GM18498 (cell line): ENCODE data around the gene PTPN2.

Experiments used
- ATAC-seq: cut with Tn5 transposase; IDR thresholded peaks from one replicate; pipeline ENCODE4 v1.9.1; 2021; ENCODE audit warnings: mild to moderate bottlenecking, moderate library complexity; ENCODE audit not compliant: unreplicated experiment

The PTPN2 gene

DNA sequence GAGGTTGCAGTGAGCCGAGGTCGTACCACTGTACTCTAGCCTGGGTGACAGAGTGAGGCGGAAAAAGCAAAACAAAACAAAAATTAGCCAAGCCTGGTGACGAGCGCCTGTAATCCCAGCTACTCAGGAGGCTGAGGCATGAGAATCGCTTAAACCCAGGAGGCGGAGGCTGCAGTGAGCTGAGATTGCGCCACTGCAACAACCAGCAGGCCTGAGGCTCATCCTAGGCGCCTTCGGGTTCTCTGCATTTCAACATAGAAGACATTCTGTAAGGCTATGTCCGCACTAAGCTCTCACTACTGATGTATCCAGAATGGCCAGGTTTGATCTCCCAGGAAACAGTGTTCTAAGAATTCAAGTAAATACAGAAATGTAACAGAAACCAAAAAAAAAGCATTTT, 23.5 kb downstream of the PTPN2 start:
- no peak for ATAC-seq

DNA sequence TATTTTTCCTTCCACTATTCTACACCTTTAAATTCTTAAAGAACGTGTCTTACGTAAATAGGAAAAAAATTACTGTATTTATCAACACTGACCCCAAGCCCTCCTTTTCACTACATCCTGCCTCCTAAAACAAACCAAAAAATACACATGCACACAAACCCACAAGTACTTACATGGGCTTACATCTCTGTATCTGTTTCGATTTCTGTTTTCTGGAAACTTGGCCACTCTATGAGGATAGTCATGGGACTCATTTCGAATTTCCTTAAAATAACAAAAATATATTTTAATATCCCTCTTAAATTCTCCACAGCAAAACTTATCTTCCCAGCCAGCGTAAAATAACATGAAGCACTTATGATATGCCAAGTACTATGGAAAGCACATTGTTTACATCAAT, 25.0 kb downstream of the PTPN2 start:
- no peak for ATAC-seq

- no peak for ATAC-seq
Measured at GRCh38 chr18:12857991-12858544, 26.0 kb downstream of the PTPN2 start.

- no peak for ATAC-seq
Measured at GRCh38 chr18:12857215-12857905, 26.7 kb downstream of the PTPN2 start.

DNA sequence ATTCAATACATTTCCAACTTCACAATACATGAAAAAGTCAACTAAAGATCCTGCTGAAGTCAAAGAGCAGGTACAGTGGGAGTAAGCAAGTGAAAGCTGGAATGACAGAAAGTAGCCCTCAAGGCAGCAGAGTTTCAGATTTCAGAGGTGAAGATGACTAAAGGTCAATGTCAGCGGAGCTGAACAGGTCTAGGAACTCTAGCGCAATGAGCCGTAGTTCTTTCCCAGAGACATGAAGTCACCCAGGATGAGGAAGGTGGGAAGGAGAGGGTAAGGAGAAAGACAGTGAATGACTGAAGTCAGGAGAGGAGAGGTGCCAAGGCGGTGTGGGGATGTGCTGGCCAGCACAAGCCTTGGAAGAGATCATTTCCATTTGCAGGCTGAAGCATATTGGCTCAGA, 28.1 kb downstream of the PTPN2 start:
- no peak for ATAC-seq

GRCh38 chr18:12852566-12853315, 31.3 kb downstream of the PTPN2 start:
- ATAC-seq: no peak

DNA sequence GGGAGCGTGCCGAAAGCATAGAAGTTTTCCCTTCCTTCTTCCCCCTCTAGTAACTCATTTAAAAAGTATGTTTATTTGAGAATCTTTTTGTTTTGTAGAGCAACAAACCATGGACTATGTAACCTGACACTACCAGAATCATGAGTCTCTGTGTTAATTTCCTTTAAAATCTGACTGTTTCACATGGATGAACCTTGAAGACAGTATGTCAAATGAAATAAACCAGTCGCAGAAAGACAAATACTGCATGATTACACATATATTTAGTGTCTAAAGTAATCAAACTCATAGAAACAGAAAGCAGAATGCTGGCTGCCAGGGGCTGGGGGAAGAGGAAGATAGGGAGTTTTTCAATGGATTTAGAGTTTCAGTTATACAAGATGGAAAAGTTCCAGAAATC, 32.3 kb downstream of the PTPN2 start:
- no peak for ATAC-seq

DNA sequence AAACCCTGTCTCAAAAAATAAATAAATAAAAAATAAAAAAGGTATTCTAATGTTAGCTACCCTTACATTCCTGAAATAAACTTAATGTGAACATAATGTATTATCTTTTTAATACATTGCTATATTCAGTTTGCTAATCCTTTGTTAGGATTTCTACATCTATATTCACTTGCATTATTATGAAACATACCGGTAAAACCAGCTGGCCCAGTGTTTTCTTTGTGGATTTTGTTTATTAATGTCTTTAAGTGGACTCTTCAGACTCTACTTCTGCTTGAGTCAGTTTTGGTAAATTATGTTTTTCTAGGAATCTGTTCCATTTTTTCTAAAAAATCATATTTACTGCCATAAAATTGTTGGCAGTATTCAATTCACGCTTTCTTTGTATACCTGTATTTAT, 34.5 kb downstream of the PTPN2 start:
- ATAC-seq: no peak

DNA sequence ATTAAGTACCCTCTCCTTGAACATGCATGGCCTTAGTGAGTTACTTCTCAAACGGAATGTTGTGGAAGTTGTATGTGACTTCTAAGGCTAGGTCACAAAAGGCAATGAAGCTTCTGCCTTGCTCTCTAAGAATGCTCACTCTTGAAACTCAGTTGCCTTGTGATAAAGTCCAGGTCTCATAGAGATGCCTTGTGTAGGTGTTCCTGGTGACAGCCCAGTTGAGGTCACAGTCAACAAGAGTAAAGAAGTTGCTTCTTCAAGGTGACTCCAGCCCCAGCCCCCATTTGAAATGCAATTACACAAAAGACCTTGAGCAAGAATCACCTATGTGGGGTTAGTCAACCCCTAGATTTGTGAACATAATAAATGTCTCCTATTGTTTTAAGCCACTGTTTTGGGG, 35.6 kb downstream of the PTPN2 start:
- no peak for ATAC-seq

DNA sequence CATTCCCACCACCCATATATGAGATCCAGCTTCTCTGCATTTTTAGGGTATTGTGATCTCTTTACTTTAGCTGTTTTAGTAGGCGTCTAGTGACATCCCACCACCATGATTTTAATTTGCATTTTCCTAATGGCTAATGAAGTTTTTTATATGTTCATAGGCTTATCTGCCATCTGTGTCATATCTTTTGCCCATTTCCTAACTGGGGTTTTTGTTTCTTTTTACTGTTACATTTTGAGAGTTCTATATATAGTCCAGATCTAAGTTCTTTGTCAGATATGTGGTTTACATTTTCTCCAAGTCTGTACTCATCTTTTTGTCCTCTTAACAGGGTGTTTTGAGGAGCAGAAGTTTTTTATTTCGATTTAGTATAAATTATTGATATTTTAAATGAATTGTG, 39.6 kb downstream of the PTPN2 start:
- ATAC-seq: no peak

DNA sequence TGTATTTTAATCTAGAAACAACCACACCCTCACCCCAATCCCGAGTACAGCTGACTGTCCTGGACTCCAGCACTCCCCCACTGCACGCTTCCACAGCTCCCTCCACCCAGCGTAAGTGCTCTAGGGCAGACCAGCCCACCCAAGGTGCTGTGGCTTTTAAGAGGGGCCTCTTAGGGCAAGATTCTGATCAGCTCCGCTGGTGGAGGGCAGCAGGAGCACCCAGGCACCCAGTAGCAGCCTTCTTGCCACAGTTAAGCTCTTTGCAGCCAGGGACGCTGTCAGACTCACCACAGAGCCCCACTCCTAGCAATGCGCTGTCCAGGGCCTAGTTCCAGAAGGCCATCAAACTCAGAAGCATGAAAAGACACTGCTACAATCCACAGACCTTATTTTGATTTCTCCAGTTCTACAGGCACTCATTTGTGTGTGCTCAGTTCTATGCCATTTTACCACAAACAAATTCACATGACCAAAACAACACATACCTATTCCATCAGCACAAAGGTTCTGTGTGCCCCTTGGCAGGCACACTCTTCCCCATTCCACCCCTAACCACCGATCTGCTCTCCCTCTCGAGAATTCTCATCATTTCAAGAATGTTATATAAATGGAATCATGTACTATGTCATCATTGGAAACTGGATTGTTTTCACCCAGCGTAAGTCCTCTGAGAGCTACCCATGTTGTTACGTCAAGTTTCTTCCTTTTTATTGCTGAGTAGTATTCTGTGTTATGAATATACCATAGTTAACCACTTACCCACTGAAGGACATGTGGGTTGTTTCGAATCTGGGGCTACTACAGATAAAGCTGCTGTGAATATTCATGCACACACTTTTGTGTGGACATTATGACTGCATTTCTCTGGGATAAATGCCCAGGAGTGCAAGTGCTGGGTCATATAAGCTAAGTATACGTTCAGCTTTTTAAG, 40.4 kb downstream of the PTPN2 start:
- ATAC-seq: no peak

DNA sequence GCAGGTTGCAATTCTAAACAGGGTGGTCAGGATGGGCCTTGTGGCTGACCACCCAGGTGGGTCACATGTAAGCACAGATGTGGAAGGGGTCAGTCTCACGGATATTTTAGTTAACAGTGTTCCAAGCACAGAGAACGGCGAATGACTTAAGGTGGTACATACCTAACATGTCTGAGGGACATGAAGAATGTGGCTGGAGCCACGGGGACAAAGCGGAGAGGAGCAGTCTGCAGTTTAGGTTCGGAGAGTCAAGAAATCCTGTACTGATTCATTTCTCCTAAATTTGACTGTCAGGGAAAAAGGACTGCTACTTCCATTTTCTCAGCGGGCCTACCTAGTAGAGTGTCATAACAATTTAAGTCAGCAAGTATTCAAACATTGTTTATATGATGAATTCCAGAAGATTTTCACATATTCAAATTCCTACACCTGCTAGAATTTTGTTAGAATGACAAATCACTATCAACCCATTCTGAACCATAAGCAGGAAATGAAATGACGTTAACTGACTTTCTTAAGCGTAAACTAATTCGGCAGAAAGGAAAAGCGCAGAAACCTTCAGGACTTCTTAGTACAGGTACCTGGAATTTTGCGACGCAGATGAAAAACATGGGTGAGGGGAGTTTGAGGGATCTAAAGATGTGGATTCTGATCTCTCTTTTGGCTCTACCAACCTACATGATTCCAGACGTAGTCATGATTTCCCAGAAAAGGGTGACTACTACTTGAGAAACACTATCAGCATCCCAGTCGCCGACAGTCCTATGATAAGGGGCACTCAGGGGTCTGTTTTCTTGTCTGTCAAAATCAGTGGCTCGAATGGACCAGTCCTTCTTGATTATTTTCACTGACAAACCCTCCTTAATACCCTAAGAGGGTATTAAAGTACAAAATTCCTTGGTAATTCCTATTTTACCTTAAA, 41.3 kb downstream of the PTPN2 start:
- no peak for ATAC-seq

GRCh38 chr18:12841070-12841469, 43.0 kb downstream of the PTPN2 start:
- ATAC-seq: no peak

- ATAC-seq: no peak
Measured at GRCh38 chr18:12840382-12840781, 43.7 kb downstream of the PTPN2 start.

- ATAC-seq: peak; percentile 74
Measured at GRCh38 chr18:12839526-12840196, 44.4 kb downstream of the PTPN2 start.

- ATAC-seq: peak; percentile 50
Measured at GRCh38 chr18:12839057-12839525, 44.9 kb downstream of the PTPN2 start.

- peak; percentile 37 for ATAC-seq
Measured at GRCh38 chr18:12838178-12838634, 45.8 kb downstream of the PTPN2 start.

DNA sequence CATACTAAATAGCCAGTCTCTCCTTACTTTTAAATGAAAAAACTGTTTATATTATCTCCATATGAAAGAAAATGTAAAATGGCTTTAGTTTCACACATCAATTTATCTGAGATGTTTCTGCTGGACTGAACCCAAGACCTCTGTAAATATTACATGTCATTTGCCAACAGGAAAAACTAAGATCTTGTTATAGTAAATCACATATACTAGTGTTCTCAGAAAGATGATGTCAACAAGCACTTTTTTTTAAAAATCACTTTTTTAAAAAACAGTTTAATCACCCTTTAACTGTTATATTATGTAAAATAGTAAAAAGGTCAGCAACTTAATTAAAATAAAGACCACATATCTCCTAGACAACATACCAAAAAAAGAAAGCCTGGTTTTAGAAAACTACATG, 46.3 kb downstream of the PTPN2 start:
- no peak for ATAC-seq

GRCh38 chr18:12836551-12836950, 47.5 kb downstream of the PTPN2 start:
- ATAC-seq: no peak
